ENCODE measurements around the gene TNN.

Gene TNN

DNA sequence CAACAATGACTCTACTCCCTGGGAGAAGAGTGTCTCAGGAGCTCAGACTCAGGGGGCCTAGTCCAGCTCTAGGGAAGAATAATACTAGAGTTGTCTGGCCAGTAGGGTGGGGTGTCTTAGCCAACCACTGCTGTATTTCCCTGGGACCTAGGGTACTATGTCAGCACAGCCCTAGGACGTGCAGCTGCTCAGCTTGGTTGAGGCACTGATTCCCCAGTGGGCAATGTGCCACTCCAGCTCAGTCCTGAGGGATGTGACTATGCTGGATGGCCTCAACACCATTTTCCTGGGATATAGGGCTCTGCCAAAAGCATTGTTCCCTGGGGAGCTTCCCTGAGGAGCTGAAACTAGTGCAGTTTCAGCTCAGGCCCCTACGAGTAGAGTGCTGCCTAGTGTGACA lies 47.4 kb downstream of the TNN start:
- DNase-seq = no peak

DNA sequence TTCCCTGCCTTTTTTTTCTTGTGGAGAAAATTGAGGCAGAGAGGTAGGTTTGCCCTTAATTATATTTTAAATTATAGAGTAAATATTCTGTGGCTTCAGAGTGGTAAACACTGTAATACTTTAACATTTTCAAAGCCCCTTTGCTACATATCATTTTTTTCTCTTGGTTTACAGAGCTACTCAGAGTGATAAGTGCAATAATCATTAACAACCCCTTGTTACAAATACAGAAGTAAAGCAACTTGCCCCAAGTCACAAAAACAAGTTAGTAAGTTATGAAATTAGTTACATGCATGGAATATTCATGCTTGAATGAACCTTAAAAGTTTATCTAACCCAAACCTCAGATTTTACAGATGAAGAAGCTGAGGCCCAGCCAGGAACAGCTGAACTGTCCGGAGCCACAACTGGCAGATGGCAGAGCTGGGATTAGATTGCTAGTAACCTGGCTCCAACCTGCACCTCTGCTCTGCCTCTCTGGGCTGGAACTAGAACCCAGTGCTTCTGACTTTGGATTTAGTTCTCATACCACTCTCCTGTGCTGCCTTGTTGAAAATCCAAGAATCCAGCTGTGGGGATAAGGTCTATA lies 48.7 kb downstream of the TNN start:
- DNase-seq = no peak

DNA sequence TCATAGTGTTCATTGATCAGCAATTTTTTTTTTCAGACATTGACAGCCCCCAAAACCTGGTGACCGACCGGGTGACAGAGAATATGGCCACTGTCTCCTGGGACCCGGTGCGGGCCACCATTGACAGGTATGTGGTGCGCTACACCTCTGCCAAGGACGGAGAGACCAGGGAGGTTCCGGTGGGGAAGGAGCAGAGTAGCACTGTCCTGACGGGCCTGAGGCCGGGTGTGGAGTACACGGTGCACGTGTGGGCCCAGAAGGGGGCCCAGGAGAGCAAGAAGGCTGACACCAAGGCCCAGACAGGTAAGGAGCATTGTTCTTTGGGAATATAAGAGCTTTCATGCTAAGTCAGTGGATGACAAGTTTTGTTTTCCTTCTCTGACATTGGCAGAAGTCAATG lies 49.3 kb downstream of the TNN start:
- no peak for DNase-seq

DNA sequence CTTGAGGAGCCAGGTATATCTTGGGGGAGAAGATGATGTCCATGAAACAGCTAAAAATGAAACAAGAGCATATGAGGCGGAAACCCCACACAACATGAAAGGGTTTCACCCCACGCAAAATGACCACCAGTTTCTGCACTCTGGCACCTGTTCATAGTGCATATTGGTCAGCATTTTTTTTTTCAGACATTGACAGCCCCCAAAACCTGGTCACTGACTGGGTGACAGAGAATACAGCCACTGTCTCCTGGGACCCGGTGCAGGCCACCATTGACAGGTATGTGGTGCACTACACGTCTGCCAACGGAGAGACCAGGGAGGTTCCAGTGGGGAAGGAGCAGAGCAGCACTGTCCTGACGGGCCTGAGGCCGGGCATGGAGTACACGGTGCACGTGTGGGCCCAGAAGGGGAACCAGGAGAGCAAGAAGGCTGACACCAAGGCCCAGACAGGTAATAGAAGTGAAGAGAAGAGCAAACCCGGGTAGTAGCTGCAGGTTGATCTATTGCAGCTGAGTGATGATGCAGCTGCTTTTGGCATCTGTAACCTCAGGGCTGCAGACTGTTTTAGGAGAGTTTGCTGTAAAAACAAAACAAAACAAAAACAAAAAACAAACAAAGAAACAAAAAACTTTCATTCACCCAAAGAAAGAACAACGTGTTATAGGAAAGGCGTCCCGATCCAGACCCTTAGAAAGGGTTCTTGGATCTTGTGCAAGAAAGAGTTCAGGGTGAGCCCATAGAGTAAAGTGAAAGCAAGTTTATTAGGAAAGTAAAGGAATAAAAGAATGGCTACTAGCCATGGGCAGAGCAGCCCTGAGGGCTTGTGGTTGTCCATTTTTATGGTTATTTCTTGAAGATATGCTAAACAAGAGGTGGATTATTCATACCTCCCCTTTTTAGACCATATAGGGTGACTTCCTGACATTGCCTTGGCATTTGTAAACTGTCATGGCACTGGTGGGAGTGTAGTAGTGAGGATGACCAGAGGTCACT lies 51.0 kb downstream of the TNN start:
- no peak for DNase-seq

DNA sequence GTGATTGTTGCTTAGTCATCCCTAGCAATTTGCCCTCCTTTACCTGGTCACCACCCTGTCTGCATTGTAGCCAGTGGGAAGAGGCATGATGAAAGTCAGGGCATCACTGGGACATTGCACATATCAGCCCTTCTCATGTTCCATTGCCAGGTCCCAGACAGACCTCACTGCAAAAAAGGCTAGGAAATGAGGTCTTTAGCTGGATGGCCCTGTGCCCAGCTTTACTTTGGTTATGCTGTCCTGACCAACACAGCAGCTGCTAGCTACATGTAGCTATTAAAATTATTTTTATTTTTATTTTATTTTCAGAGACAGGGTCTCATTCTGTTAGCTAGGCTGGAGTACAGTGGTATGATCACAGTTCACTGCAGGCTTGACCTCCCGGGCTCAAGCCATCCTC lies 52.9 kb downstream of the TNN start:
- DNase-seq = no peak

DNA sequence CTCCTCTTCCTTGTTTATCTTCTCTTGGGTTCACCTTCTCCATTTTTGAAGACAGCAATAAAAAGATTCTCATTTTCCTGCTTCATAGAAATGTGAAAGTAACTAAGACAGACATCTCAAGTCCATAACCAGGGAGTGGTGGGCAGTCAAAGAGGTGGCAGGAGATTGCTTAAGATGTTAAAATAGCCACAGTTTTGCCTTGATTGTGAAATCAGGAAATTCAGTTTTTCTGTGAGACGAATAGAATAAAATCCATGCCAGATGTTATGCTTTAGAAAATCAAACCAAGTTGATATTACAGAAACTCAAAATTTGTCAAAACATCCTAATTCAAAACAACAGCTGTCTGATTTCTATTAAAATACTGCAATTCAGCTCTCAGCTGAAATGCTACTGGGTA lies 57.2 kb downstream of the TNN start:
- DNase-seq = no peak

DNA sequence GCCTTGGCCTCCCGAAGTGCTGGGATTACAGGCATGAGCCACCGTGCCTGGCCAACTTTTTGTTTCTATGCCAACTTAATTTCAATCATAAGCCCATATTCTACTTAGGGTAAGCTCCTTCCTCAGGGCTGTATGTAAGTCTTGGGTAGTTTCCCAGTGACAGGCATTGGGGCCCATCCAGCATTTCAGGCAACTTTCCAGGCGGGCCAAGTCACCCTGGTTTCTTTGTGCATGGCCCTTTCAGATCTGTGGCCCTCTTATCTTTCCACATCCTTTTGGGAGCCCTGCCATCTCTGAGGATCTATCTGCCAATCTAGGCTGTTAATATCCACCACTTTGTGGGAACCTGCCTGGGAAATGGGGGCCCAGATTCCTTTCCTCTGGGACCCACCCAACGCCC lies 58.7 kb downstream of the TNN start:
- DNase-seq = no peak

DNA sequence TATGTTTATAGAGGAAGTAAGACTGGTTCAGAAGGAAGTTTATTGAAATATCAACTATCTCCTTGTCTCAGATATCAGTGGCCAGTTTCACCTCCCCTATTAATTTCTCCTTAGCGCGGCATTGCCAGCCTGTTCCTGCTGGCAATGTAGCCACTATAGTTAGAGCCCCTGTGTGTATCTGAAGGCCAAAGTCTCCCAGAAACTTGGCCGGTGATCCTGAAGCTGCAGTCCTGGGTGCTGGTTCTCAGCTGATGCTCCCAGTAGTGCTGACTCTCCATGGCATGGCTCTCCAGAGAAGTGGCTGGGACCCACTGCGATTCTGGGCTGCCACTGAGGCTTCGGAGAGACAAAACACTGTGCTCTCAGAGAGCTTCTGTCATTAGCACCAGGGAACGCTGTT lies 59.9 kb downstream of the TNN start:
- DNase-seq = no peak

DNA sequence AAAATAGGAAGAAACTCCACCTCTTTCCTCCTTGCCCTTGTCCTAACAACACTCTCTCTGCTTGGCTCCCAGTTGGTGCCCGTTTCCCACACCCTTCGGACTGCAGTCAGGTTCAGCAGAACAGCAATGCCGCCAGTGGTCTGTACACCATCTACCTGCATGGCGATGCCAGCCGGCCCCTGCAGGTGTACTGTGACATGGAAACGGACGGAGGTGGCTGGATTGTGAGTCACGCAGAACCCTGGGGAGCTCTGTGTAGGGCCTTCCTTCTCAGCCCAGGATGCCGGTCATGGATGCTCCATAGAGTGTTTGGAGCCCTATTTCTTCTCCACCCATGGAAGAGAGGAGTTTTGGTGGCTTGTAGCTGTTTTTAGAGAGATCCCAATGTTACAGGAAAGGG lies 60.9 kb downstream of the TNN start:
- DNase-seq = no peak

DNA sequence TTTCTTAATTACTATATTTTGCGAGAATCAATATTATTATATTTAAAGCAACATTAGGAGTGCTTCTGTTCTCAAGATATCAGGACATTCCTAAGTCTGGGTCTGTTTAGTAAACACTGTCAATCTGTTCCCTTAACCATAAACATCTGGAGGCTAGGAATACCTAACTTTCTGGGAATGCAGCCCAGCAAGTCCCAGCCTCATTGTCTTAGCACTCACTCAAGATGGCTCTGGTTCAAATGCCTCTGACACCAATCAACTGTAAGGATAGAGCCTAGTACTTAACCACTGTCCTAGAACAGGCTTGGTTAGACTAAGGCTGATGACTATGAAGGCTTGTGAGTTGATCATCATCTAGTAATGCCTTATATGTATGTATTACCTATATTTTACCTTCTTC lies 61.5 kb downstream of the TNN start:
- no peak for DNase-seq

DNA sequence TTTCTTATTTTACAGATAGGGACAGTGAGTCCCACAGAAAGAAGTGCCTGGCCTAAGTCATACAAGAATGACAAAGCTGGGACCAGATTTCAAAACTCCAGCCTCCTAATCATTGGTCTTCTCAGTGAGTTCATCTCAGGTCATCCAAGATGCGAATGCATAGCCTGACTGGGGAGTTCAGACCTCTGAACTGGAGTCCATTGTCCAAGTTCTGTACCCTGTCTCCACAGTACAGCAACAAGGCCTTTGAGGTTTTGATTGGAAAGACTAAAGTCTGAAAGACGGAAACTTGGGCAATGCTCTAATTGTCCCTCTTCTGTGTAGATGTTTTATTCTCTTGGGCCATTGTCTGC lies 62.0 kb downstream of the TNN start:
- no peak for DNase-seq

DNA sequence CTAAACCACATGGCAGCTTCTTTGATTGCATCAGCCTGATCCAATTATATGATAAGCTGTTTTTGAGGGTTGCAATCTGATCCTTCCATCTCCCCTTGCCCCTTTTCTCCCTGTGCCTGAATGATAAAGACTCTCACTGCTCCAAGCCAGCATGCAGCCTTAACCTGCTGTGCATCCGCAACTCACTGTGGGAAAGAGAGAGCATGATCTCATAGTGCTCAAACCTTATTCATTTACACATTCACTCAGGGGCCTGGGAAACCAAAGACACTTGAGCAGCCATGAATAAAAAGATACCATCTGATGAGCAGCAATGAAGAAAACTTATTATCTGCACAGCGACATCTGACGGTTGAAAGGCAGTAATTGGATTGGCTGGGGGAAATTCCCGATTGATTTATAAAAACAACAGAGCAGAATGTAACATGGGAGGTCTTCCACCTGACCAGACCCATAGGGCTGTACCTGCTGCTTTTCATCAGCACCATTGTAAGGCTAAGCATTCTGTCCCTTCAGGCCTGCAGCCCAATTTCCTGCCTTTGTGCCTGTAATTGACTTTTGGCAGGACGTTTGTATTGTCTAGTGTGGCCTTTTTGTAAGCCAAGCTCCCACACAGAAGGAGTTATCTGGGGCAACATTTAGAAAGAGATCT lies 62.5 kb downstream of the TNN start:
- no peak for DNase-seq

DNA sequence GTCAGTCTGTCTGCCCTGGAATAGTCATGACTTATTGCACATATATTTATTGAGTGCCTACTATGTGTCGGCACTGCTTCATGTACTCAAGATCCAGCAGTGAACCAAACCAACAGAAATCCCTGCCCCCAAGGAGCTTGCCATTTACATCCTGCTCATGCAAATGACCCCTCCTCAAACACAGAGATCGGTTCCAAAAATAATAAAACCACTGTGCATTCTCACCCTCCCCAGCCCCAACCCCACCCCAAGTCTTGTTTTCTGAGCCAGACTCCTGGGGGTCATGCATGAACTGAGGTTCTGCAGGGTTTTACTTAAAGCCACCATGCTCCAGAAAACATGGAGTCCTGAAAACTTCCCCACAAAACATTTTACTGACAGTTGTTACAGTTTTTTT lies 63.0 kb downstream of the TNN start:
- DNase-seq = no peak

DNA sequence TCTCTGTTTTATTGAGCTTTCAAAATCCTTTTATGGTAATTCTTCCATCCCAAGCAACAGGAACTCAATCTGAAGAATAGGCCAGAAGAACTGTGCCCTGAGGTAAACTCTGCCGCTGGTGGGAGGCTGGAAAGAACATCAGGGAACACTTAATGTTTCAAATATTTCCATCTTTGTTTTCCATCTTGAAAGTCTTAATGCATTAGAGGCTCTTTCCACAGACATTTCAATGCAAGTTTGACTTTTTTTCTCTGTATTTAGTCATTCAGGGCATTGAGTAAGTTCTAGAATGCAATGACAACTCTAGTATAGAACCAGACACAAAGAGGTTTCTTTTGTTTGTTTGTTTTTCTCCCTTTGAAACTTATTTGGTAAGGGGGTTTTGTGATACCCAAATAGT lies 63.5 kb downstream of the TNN start:
- no peak for DNase-seq

DNA sequence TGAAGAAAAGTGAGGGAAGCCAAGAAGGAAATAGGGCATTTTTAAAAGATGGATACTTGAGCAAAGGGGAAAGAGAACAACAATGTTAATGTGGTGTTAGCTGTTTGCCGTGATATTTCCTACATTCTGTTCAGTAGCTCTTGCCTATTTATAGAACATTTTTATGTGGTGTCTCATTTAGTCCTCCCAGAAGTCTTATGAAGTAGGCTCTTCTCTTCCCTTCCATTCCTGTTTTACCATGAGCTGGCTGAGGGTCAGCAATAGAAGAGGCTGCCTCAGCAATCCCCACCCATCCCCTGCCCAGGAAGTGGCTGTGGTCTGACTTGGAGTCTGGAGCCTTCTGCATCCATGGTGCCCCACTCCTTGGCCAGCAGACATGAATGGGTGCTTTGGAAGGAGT lies 64.8 kb downstream of the TNN start:
- DNase-seq = no peak

DNA sequence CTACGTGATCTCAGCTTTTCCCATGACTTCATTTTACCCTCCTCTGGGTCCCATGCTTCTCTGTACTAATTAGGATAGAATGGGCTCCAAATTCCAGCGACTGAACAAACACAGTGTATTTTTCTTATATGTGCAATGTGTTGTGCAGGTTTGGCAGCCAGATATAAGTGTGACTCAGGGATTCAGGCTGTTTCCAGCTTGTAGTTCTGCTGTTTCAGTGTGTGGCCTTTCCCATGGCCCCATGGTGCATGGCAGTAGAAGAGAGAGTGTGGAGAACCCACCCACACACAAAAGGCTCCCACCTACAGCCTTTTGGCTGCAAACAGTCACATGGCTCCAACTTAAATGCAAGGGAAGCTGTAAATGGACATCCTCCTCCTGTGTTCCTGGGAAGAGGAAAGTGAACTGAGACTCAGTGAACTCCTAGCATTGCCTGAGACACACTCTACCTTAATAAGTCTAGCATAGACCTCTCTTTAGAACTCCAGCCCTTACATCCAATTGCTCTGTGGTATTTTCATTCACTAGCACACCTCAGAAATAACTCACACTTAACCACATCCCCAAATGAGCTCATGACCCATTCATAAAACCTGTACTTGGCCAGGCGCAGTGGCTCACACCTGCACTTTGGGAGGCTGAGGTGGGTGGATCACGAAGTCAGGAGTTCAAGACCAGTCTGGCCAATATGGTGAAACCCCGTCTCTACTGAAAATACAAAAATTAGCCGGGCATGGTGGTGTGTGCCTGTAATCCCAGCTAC lies 66.2 kb downstream of the TNN start:
- DNase-seq = no peak

DNA sequence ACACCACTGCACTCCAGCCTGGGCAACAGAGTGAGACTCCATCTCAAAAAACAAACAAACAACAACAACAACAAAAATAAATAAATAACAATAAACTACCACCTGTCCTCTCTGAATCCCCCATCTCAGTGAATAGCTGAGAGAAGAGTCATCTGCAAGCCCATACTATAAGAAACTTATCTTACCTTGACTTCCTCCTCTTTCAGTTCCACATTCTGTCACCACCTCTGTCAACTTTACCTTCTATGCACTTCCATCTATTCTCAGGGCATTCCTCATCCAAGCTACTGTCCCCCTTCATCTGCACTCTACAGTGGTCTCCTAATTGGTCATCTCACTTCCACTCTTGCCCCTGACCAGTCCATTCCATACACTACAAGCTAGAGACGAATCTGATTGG lies 66.9 kb downstream of the TNN start:
- DNase-seq = no peak

DNA sequence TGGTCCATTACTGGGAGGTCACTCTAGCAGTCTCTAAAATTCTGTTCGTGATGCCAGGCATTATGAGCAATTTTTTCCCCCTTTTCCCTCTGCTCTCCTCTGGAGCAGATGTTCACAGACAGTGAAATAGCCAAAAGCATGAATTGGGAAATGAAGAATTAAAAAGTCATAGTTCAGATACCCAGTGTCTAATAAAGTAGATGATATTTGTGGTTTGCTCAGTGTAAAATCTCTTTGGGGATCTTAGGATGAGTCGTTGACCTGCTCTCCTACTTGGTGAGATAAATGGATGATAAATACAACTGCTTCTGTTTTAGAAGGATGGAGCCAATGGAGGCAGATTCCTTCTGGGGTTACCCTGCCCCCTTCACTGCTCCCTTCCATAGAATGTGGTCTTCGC lies 68.6 kb downstream of the TNN start:
- no peak for DNase-seq

DNA sequence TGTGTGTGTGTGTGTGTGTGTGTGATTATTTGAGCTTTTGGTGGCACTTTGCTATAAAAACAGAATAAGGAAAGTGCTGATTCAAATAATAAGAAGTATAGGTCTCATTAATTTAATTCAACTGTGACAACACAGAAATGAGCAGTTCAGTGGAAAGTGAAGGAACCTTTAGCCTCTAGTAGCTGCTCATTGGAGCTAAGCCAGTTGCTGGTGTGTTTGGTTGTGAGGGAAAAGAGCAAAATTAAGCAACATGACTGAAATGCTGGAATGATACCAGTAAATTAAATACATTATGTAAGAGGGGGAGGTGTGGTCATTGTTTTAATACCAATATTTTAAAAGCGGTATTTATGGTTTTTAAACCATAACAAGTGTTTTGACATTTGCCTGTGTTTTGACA lies 69.7 kb downstream of the TNN start:
- DNase-seq = no peak

DNA sequence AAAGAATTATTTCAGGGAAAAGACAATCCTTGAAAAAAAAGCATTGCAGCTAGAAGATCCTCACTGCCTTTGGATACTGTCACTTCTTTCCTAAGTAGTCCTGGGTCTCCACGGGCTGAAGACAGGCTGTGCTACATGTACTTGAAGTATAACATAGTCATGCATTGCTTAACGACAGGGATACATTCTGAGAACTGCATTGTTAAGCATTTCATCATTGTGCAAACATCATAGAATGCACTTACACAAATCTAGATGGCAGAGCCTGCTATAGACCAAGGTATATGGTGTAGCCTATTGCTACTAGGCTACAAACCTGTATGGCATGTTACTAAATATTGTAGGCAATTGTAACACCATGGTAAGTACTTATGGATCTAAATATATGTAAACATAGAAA lies 70.9 kb downstream of the TNN start:
- DNase-seq = no peak

DNA sequence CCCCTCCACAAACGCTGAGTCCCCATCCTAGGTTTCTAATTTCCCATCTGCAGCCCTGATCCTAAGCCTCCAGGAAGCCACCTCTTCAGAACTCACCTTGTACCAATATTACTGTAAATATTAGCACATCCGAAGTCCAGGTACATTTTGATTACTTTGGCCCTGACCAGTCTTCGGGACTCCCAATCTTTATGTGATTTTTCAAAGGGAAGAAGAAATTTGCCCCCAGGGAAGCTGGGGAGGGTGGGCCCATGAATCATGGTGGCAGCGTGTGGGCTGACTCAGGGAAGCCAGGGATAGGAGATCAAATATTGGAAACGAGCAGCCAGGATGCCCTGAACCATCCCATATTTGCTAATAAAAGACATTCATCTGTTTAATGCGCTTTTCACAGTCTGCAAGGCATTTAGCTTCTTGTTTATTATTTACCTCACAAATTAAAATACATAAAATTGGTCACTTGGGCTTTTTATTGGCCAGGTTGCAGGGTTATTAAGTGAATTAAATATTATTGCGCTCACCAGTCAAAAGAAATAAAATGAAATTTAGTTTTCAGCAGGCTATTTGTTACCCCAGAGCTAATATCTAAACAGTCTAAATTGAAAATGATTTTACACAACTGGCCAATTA lies 78.4 kb downstream of the TNN start:
- DNase-seq = no peak

DNA sequence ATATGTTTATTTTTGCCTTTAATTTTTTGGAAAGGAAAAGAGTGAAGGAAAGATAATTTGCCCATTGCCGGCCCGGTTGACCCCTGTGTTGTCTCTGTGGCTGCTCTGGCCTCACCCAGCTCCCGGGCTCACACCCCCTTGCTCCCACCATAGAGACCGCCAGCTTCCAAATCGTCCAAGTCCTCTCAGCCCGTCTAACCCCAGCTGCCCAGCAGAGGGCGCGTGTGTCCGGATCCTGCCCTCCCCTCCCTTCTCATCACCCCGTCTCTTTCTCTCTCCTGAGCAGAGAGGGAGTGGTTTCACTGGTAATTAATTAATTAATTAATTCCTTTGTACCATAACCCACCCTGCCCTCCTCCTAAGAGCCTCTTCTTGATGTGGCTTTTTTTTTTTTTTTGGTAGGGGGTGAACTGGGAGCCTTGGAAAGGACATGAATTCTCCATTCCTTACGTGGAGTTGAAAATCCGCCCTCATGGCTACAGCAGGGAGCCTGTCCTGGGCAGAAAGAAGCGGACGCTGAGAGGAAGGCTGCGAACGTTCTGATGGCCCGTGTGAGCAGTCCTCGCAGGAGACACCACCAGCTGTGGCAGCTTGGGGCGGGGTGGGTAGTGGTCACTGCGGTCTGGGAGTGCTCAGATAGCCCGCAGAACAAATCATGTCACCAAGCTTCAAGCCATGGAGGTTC lies 79.0 kb downstream of the TNN start:
- peak; percentile 76 for DNase-seq
